ENCODE measurements around the gene SELENOS.

SELENOS gene

GRCh38 chr15:101250873-101251829, 26.1 kb downstream of the SELENOS start:
- DNase-seq (ENCODE audit: low read depth): peak; percentile 21

- no peak for DNase-seq (ENCODE audit: low read depth)
These were observed 26.9 kb downstream of the SELENOS start for GRCh38 chr15:101250341-101250831.

GRCh38 chr15:101248274-101248673, 29.0 kb downstream of the SELENOS start:
- DNase-seq (ENCODE audit: low read depth): no peak

GRCh38 chr15:101246824-101247745, 30.2 kb downstream of the SELENOS start:
- no peak for DNase-seq (ENCODE audit: low read depth)

GRCh38 chr15:101246391-101246790, 30.9 kb downstream of the SELENOS start:
- no peak for DNase-seq (ENCODE audit: low read depth)

- DNase-seq (ENCODE audit: low read depth): no peak
These were observed 32.2 kb downstream of the SELENOS start for GRCh38 chr15:101244889-101245668.

- DNase-seq (ENCODE audit: low read depth): no peak
These were observed 33.1 kb downstream of the SELENOS start for GRCh38 chr15:101244036-101244781.

GRCh38 chr15:101243420-101243819, 33.9 kb downstream of the SELENOS start:
- no peak for DNase-seq (ENCODE audit: low read depth)

GRCh38 chr15:101242999-101243336, 34.3 kb downstream of the SELENOS start:
- no peak for DNase-seq (ENCODE audit: low read depth)

GRCh38 chr15:101242160-101242998, 34.9 kb downstream of the SELENOS start:
- DNase-seq (ENCODE audit: low read depth): no peak

GRCh38 chr15:101240358-101240757, 36.9 kb downstream of the SELENOS start:
- no peak for DNase-seq (ENCODE audit: low read depth)

- DNase-seq (ENCODE audit: low read depth): no peak
These were observed 37.6 kb downstream of the SELENOS start for GRCh38 chr15:101239724-101240136.

GRCh38 chr15:101237251-101237650, 40.0 kb downstream of the SELENOS start:
- no peak for DNase-seq (ENCODE audit: low read depth)

GRCh38 chr15:101233651-101234280, 43.5 kb downstream of the SELENOS start:
- no peak for DNase-seq (ENCODE audit: low read depth)

GRCh38 chr15:101232677-101233076, 44.6 kb downstream of the SELENOS start:
- no peak for DNase-seq (ENCODE audit: low read depth)

GRCh38 chr15:101228313-101228712, 49.0 kb downstream of the SELENOS start:
- no peak for DNase-seq (ENCODE audit: low read depth)

- DNase-seq (ENCODE audit: low read depth): no peak
These were observed 51.6 kb downstream of the SELENOS start for GRCh38 chr15:101225658-101226057.
